Measurements from ENCODE around the gene MIF4GD.
A peak's percentile ranks its signal among the peaks of the same experiment; 100 is the strongest.
"Not testable (repeated sequence)": the region's sequence is repeated elsewhere in the genome, so short reads cannot be mapped to it uniquely, and the experiment has no call there.

MIF4GD gene, protein sequence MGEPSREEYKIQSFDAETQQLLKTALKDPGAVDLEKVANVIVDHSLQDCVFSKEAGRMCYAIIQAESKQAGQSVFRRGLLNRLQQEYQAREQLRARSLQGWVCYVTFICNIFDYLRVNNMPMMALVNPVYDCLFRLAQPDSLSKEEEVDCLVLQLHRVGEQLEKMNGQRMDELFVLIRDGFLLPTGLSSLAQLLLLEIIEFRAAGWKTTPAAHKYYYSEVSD

DNA sequence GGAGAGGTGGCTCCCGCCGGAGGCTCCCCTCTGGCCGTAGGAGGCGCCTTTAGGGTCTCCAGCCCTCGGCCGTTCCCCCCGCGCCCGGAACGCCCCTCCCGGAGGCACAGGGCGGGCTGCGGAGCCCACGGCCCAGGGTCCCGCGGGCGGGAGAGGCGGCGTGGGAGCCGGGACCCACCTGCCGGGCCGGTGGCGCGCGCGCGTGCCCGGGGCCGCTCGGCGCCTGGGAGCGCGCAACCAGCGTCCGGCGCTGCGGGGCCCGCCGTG lies at the start of gene MIF4GD:
Gene MIF4GD (minus strand): TSS at position 266 of the 267 bp plus-strand sequence. CDS start 1,036 bp downstream, outside the sequence.
- no peak for DNase-seq

DNA sequence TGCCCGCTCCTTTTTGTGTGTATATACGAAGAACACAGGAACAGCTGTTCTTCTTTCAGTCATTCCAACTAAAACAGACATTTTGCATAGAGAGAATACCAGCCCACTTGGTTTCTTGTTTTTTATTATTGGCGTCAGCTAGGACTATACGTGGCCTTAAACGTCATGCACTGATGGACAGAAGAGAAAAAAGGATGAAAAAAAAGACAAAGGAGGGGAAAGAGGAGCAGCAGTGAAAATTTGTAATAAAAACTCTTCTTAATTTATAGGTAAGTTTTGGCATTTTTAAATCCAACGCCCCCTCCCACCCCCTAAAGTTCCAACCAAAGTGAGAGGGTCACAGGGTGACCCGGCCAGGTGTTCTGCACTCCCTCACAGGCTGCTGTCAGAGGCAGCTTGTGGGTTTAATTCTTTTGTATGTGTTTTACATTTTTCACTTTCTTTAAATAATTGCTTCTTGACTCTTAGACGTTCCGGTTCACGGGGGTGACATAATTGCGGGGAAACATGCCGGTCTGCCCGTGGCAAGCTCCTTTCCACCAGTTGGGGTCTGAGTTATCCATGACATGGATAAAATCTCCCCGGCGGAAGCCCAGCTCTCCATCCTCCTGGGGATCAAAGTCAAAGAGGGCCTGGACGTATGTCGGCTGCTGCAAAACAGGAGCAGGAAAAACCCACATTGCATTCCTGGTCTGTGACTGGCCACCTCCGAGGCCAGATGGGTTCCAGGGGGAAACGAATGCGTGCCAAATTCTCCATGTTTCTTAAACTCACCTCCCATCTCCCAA lies 49.1 kb upstream of the MIF4GD start:
- no peak for DNase-seq

DNA sequence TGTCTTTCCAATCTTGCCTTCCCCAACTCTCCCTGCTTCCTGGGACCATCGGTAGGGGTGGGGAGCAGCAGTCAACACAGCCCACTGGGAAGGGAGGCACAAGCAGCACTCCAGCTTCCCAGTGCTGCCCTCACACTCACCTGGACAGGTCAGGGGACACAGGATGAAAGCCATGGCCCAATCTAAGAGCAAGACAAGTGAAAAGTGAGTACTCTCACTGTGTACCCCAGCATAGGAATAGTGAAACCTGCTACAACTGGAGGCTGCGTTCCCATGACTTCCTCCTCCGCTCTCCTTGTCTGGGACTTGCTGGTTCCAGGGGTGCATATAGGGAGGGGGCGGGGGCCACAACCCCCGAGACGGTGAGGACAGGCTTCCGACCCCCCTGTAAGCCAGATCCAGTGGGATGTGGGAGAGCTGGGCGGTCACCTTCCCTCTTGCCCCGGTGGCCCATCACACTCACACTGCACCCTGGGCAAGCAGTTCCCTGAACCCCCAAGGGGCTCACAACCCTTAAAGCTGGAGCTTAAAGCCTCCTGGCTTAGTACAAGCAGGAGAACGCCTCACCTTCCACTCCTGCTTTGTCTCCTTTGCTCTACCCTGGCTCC lies 47.7 kb upstream of the MIF4GD start:
- DNase-seq, result no peak

DNA sequence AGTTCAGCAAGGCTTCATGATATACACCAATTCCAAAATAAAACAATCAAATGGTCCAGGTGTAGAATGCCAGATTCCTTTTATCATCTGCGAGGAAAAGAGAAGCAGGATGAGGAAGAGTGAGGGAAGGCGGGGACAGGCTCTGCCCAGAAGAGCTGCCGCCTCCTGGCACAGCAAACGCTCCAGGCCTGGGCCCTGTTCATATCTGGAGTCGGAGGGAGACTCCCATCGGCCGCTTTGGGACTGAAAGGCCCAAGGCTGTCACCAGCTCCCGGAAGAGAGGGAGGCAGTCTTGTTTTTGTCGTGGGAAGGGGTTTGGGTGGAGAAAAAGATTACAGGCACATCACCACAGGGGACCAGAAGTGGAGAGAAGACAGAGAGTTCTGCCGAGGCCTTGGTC lies 47.2 kb upstream of the MIF4GD start:
- DNase-seq, result no peak

DNA sequence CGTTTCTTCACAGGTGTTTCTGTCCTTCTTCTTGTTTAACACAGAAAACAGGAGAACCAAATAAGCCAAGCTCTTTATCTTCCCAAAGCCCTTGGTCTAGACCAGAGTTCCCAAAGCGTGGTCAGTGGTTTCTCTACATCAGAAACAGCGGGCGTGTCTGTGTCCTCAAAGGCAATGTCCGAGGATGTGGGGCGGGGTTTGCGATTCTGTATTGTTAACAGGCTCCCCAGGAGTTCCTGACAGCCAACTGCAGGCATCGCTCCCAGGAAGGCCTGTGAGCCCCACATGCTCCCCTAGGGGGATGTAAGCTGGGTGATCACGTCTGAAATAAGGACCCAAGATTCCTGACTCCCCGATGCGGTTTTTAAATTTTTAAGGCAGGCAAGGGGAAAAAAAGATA lies 46.6 kb upstream of the MIF4GD start:
- no peak for DNase-seq

DNA sequence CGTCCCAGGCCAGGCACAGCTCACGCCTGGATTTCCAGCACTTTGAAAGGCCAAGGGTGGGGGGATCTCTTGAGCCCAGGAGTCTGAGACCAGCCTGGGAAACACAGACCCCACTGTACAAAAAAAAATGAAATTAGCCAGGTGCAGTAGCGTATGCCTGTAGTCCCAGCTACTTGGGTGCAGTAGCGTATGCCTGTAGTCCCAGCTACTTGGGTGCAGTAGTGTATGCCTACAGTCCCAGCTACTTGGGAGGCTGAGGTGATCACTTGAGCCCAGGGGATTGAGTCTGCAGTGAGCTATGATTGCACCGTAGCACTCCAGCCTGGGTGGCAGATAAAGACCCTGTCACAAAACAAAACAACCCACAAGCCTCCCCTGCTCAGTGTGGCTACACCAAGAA lies 45.2 kb upstream of the MIF4GD start:
- no peak for DNase-seq

DNA sequence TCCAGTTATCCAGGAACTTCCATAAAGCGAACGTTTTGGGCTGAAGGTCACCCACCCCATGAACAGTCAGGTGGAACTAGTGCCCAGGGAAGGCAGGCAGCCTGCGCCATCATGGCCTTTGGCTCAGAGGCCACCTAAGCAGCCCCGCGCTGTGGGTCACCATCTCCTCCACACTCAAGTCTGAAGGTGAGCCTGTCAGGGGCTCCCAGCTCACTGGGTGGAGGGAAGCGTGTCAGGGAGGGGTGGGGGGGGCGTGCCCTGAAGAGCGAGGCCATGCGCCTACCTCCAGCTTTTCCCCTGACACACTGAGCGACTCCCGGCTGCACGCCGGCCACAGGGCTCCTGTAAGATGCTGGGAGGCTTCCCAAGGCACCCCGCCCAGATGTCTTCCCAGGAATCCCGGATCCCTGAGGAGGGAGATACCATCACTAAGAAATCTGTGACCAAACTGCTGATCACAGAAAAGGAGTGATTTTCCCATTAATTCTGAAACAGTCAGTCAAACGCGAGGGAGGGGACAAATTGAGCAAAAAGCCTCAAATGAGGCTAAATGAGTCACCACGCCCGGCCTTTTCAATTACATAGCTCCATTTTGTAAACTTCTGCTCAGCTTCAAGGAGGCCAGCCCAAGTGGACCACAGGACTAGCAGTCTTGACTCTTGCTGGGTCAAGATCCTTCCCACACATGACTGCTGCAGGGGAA lies 44.7 kb upstream of the MIF4GD start:
- DNase-seq, result no peak

DNA sequence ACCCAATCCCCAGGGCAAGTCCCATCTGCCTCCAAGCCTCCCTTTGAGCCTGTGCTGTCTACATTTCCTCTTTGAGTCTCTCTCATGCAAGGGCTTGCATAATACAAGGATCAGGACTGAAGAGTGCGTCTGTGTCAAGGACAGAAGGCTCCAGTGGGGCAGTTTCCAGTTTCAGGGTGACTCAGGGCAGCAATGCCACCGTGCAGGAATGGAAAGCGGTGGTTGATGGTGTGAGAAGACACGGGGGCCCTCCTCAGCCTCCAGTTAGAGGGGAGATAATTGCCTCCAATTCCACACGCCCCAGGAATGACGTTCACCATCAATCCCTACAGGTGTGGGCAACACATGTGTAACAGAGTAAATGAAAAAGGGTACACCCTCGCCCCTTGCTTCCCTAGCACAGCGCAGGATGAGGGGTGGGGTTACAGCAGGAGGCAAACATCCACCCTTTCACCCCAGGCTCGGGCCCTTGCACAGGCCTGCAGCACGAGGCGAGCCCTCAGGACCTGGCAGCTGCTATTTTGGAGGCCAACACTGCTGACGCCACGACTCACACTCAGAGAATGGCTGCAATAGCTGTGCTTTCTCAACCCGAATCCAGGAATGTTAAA lies 43.0 kb upstream of the MIF4GD start:
- DNase-seq, result no peak

DNA sequence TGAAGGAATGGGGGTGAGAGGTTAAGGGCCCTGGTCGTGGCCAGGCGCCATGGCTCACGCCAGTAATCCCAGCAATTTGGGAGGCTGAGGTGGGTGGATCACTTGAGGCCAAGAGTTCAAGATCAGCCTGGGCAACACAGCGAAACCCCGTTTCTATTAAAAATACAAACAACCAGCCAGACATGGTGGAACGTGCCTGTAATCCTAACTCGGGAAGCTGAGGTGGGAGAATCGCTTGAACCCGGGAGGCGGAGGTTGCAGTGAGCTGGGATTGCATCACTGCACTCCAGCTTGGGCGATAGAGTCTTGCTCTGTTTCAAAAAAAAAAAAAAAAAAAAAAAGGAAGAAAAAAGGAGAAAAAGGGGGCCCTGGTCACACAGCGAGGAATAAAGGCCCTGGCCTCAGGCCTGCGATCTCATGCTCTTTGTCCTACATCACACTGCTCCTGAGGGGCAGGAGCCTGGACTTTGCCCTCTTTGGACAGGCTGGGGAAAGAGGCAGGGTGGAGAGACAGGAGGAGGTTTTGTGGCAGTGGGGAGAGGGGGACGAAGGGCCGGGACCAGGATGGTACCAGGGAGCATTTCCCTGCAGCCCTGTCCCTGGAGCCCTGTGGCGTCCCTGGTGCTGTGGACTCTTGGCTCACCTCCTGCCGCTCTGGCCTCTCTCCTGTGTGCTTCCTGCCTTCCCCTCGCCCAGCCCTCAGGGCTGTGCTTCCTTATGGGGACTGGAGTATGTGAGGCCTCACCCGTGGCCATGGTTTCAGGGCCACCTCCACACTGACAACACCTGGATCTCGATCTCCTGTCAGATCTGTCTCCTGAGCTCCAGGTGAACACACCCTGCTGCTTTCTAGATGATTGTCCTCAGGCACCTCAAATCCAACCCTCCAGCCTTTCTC lies 38.0 kb upstream of the MIF4GD start:
- no peak for DNase-seq

DNA sequence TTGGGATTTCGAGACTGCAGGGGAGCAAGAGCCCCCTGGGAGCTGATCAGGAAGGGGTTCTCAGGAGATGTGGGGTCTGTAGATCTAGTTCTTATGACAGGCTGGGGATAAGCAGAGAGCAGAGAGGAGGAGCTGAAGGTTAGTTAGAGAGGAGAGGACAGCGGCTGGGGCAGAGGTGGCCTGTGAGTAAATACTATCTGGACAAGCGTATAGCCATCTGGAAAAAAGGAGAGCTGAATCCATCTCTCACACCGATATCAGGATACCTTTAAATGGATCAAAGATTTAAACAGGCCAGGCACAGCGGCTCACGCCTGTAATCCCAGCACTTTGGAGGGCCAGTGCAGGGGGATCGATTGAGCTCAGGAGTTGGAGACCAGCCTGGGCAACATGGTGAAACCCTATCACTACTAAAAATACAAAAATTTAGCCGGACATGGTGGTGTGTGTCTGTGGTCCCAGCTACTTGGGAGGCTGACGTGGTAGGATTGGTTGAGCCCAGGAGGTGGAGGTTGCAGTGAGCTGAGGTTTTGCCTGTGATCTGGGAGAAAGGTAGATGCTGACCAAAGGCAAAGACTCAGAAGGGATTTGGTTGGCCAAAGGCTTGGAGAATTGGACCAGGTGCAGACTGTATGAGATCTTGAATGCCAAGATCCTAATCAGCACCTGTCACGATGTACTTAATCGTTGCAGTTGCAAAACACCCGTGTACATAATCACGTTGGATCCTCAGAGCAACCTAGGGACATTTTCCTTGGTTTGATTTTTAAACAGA lies 37.1 kb upstream of the MIF4GD start:
- DNase-seq, result no peak

DNA sequence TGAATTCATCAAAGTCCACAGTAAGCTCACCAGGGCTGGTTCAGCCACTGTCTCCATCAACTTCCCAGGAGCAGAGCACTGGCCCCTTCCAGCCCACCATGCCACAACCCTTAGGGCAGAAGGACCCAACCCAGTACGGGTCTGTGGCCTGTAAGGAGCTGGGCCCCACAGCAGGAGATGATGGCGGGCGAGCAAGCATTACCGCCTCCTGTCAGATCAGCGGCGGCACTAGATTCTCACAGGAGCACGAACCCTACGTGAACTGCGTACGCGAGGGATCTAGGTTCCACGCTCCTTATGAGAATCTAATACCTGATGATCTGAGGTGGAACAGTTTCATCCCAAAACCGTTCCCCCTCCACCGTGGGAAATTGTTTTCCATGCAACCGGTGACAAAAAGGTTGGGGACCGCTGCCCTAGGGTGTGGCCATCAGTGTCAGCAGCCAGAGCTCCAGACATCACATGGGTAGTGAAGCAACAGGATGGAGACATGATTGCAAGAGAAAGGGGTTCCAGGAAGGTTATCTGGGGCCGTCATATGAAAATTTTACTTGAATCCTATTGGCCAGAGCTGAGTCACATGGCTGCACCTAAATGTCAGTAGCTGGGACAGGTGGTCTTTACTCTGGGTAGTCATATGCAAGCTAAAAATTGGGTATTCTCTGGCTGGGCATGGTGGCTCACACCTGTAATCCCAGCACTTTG lies 30.6 kb upstream of the MIF4GD start:
- DNase-seq, result no peak

DNA sequence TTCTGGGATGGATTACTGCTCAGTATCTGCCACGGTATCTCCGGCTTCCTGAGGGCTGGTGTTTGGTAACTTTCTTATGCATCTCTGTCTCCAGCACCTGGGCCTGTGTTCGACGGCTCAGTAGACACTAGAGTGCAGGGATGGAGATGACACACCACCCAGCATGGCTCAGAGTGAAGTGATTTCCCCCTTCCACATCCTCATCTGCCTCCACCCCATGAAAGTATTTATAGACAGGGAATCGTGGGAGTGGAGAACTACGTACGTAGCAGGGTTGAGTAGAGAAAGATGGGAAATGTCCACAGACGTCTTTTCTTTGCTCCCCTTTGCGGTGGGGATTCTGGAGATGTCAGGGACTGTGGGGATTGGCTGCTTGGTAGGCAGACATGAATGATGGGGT lies 30.0 kb upstream of the MIF4GD start:
- DNase-seq, result no peak

DNA sequence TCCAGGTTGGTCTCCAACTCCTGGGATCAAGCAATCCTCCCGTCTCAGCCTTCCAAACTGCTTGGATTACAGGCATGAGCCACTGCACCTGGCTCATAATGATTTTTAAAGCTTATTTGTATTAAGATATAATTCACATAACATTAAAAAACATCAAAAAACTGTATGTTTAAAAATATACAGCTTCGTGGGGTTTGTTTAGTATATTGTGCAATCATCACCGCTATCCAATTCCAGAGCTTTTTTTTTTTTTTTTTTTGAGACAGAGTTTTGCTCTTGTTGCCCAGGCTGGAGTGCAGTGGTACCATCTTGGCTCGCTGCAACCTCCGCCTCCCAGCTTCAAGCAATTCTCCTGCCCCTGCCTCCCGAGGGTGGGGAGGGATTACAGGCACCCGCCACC lies 29.2 kb upstream of the MIF4GD start:
- no peak for DNase-seq

DNA sequence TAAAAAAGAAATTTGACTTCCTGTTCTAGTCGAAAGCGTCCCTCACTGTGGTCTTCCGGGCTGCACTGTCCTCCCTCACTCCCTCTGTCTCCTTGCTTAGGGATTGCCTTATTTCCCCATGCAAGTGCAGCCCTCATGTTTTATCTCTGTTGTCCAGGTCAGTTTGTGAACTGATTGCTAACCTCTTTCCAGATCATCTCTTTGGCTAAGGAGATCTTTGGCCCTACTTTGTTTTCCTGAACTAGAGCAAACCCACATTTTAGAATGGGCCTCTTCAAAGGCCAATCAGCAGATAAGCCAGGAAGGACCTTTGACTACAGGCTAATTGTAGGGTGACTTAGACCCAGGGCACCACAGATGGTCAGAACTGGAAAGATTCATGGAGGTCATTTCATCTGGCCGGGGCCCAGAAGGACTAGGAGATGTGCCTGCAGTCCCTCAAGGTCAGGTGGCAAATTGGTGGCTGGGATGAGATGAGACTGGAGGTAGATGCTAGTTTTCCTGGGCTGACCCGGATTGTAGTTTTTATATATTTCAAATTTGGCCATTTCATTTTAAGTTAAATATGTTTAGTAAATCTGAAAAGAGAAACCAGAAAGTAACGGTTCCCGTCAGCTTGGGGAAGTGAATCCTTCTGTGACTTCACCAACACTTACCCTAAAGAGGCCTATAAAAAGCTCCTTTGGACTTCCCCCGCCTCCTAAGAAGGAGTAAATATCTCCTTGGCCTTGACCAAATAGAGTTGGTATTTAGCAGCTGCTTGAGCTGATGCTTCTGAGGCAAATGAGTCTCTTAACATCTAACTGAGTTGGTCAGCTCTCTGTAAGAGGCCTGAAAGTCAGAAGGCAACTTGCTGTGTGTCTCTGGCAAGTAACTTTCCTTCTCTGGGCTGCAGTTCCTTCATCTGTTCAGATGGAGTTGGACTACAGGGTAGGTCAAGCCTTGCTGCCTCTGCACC lies 24.4 kb upstream of the MIF4GD start:
- no peak for DNase-seq

DNA sequence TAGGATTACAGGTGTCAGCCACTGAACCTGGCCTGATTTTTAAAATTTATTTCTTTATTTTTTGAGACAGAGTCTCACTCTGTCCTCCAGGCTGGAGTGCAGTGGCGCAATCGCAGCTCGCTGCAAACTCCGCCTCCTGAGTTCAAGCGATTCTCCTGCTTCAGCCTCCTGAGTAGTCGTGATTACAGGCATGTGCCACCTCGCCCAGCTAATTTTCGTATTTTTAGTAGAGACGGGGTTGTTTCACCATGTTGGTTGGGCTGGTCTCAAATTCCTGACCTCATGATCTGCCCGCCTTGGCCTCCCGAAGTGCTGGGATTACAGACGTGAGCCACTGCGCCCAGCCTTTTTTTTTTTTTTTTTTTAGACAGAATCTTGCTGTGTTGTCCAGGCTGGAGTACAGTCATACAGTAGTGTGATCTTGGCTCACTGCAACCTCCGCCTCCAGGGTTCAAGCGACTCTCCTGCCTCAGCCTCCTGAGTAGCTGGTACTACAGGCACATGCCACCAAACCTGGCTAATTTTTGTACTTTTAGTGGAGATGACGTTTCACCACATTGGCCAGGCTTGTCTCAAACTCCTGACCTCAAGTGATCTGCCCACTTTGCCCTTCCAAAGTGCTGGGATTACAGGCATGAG lies 21.9 kb upstream of the MIF4GD start:
- not testable (repeated sequence) for DNase-seq

DNA sequence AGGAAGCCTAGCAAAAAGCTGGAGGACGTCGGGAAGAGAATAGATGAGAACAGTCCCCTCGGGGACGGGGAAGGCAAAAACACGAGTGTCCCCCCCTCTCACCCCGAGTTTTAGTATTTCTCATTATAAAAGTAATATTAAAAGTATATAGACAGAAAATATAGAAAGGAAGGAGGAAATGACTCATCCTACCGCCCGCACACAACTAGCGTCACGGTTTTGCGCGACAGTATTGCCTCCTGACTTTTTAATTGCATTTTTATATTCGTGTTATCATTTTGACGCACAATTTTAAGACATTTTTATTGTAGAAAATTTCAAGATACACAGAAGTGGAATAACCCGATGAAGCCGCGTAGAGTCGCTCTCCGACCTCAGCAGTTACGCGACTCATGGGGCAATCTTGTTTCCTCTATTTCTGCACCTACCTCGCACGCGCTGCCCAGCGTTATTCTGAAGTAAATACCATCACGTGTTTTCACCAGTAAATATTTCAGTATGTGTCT lies 18.9 kb upstream of the MIF4GD start:
- no peak for DNase-seq

DNA sequence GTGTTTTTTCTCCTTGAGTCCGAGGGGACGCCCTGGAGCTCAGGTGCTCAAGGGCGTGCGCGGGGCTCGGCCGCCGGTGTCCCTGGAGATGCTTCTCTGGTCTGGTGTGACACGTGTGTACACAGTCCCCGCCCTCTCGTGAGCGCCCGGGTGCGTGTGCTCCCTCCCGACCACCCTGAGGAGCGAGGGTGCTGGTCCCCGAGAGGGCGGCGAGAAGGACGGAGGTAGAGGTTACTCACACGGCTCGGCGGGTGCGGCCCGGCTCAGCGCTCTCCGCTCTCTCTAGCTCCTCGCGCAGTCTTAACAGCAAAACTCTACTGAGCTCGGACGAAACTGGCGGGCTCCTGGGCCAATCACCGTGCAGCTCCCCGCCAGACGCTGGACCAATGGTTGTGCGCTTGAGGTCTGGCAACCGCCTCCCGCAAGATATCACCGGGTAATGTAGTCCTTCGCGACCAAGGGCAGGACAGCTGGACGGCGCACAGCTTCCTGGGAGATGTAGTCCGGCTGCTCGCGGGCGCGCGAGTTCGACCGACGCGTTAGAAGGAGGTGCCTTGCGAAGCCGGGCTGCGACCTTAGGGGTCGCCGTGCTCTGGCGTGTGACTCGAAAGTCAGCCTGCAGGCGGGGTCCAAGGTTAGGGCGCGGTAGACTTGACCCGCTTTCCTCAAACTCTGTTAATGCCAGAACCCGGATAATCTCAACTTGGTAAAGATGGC lies 18.2 kb upstream of the MIF4GD start, which contains the start of gene SLC25A19:
Gene SLC25A19 (minus strand): TSS at position 319 of the 717 bp plus-strand sequence. CDS start 2,669 bp downstream, outside the sequence.
- peak; percentile 97 for DNase-seq

DNA sequence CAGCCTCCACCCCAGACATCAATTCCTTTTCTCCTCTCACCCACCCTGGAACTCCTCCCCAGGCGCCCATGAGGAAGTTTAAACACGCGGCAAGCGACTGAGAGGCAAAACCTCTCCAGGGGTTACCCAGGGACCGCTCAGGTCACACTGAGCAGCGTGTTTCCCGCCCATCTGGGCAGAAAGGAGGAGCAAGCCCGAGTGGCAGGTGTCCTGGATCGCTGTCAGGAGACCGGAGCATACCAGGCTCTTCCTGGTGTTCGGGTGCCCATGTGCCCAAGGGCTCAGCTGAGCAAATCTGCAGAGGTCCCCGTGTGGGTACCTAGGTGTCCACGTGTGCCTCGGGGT lies 17.7 kb upstream of the MIF4GD start:
- peak; percentile 31 for DNase-seq
